RWPE1 (cell line): ENCODE data around the gene MYH7.
"Not testable (repeated sequence)": the region's sequence is repeated elsewhere in the genome, so short reads cannot be mapped to it uniquely, and the experiment has no call there.

Experiments used
- CTCF ChIA-PET: fragments of 350-600 bp; sonication (Branson Sonifier 250); formaldehyde crosslinking; extraction: SDS; loops from one replicate; lab custom pipeline; 2021; lab: Yijun Ruan, JAX
- POLR2A ChIA-PET: fragments of 400-600 bp; formaldehyde crosslinking; extraction: SDS; loops from one replicate; lab custom pipeline; 2020; ENCODE audit warnings: antibody characterized with exemption; ENCODE audit not compliant: low non-redundant PET; lab: Yijun Ruan, JAX
- DNase-seq: peaks from one replicate; pipeline ENCODE4 v3.0.0; 2012; ENCODE audit warnings: low spot score
- H3K27ac ChIP-seq: fragments of 450-650 bp; 2 replicates; pipeline ENCODE4 v1.5.1; 2017
- TF ChIP-seq, protein P1 (sequence below): fragments of 450-650 bp; conservative IDR thresholded peaks from 2 replicates; pipeline ENCODE4 v1.5.1; 2017; ENCODE audit warnings: low read depth, mild to moderate bottlenecking

The MYH7 gene

DNA sequence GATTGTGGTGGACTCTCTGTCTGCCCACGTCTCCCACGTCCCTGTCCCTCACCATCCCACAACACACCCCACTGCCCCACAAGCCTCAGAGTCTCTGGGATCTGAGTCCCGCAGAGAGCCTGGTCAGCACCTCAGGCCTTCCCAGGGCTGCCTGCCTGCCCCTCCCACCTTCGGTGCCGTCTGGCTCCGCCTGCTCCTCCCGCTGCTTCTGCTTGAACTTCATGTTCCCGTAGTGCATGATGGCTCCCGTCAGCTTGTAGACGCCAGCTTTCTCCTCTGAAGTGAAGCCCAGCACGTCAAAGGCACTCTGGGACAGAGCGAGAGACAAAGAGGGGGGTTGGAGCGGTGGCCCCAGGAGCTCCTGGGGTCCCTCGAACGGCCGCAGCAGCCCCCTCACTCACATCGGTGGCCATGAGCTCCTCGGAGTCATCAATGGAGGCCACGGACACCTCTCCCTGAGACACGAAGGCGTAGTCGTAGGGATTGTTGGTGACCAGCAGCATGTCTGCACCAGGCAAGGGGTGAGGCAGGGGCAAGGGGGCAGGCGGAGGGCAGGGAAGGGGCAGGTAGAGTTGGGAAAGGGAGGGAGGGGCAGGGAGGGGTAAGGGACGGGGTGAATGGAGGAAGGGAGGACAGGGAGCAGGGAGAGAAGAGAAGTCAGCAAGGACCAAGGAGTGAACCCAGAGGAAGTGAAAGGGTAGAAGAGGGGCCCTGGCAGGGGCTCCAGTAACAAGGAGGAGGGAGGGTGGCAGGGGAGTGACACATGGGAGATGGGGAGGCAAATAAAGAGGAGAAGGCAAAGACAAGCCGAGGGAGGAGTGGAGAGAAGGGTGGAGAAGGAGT is 32.9 kb downstream of the MYH7 start:
- POLR2A ChIA-PET = no interaction called here
- no peak for DNase-seq
- TF ChIP-seq, protein P1, sequence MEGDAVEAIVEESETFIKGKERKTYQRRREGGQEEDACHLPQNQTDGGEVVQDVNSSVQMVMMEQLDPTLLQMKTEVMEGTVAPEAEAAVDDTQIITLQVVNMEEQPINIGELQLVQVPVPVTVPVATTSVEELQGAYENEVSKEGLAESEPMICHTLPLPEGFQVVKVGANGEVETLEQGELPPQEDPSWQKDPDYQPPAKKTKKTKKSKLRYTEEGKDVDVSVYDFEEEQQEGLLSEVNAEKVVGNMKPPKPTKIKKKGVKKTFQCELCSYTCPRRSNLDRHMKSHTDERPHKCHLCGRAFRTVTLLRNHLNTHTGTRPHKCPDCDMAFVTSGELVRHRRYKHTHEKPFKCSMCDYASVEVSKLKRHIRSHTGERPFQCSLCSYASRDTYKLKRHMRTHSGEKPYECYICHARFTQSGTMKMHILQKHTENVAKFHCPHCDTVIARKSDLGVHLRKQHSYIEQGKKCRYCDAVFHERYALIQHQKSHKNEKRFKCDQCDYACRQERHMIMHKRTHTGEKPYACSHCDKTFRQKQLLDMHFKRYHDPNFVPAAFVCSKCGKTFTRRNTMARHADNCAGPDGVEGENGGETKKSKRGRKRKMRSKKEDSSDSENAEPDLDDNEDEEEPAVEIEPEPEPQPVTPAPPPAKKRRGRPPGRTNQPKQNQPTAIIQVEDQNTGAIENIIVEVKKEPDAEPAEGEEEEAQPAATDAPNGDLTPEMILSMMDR = no peak
- H3K27ac ChIP-seq = no peak overlapping the region
- CTCF ChIA-PET = no interaction called here

DNA sequence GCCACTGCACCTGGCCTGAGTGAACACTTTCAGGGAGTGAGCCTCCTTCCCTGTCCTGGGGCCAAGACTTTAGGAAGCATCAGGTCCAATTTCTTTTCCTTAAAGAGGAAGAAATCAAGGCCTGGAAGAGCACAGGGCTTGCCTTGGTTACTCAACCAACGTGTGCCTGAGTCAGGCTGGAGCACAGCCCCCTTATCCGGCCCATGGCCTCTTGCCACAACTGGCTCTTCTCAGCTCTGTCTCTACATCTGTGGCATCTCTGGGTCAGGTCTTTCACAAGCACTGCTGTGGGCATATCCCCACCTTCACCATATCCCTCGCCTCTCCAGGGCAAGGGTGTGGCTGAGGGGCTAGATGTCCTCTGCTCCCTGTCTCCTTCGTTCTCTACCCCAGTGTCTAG is 34.2 kb downstream of the MYH7 start:
- ChIA-PET POLR2A (no interaction called here), CTCF (no interaction called here)
- DNase-seq = no peak
- no peak overlapping the region for H3K27ac ChIP-seq
- TF ChIP-seq, protein P1 = no peak

DNA sequence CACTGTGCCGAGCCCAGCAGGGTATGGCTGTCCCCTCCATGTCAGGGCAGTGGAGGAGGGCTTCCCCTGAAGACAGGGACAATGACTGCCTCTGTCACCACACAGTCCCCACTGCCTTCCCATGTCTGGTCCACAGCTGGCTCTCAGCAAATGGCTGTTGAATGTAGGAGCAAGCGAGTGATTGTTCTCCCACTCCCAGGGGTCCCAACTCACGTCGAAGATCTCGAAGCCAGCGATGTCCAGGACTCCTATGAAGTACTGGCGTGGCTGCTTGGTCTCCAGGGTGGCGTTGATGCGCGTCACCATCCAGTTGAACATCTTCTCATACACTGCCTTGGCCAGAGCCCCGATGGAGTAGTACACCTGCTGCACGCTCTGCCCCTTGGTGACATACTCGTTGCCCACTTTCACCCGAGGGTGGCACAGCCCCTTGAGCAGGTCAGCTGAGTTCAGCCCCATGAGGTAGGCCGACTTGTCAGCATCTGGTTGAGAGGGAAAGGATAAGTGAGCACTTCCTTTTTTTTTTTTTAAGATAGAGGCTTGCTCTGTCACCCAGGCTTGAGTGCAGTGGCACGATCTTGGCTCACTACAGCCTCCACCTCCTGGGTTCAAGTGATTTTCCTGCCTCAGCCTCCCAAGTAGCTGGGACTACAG is 34.8 kb downstream of the MYH7 start:
- CTCF ChIA-PET, POLR2A ChIA-PET, DNase-seq, H3K27ac ChIP-seq: not testable (repeated sequence)

DNA sequence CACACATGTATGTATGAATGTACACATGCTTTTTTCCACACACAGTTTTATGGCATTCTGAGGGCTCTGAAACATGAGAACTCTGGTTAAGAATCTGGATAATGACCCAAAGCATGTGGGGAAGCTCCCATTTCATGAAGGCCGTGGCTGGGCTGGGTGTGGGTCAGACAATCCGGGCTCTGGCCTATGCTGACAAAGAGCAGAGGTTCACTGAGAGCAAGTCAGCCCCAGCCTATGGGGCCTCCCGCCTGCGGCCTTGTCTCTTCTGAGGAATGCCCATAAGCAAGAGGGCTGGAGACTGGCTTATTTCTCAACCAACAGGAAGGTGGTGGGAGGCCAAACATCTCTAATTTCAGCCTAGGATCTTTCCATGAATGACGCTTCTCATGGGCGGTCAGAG is 35.9 kb downstream of the MYH7 start:
- no peak for DNase-seq
- CTCF ChIA-PET = no interaction called here
- no peak overlapping the region for H3K27ac ChIP-seq
- TF ChIP-seq, protein P1 = no peak
- POLR2A ChIA-PET = no interaction called here

DNA sequence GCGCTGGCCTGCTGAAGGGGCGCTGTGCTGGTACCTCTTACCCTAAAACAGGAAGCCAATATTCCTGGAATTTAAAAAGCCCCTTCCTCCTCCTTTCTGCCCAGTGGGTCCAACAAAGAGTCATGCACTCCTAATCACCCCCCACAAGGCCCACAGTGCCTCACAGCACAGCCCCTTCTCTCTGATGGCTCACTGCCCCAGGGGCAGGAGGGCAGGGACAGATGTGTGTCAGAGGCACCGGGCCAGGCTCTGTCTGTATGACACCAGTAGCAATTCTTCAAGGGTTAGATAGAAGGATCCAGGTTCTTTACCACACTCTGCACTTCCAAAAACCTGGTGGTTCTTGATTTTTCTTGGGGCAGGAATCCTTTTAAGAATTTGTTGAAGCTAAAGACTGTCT is 36.3 kb downstream of the MYH7 start:
- no peak overlapping the region for H3K27ac ChIP-seq
- ChIA-PET POLR2A (no interaction called here), CTCF (no interaction called here)
- TF ChIP-seq, protein P1 = no peak
- no peak for DNase-seq

DNA sequence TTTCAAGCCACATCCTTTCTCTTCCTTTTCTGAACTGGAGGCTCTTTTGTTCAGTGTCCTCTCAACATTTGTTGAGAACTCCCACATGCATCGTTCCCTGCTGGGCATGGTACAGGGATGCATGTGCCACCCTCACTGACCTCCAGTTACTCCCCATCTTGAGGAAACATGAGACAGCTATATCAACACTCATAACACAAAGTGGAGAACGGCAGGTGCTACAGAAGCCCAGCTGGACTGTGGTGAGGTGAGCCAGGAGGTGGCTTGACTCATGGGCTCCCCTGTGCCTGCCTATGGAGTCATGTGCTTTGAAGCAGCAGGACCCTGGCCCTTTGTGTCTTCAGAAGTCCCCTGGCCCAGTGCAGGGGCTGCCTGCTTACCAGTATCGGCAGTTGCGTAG is 37.1 kb downstream of the MYH7 start:
- no peak for DNase-seq
- POLR2A ChIA-PET = no interaction called here
- CTCF ChIA-PET = no interaction called here
- H3K27ac ChIP-seq = no peak overlapping the region
- TF ChIP-seq, protein P1 = no peak
